HUES64 (cell line): ENCODE measurements around the gene RPS6KA2.

Experiments
- H3K27ac ChIP-seq: 2 replicates; pipeline ENCODE4 v1.7.0; 2013; ENCODE audit warnings: low read depth, low read length, inconsistent platforms
- H3K27me3 ChIP-seq: 2 replicates; pipeline ENCODE4 v1.6.1; 2013; ENCODE audit warnings: mild to moderate bottlenecking, low read length; ENCODE audit not compliant: insufficient read depth
- H3K36me3 ChIP-seq: 2 replicates; pipeline ENCODE4 v1.6.1; 2013; ENCODE audit warnings: mild to moderate bottlenecking, low read length; ENCODE audit not compliant: insufficient read depth
- H3K4me1 ChIP-seq: 2 replicates; pipeline ENCODE4 v1.6.1; 2013; ENCODE audit warnings: mild to moderate bottlenecking, low read length, moderate library complexity; ENCODE audit not compliant: insufficient read depth
- H3K4me3 ChIP-seq: 2 replicates; pipeline ENCODE4 v1.5.1; 2013; ENCODE audit warnings: mild to moderate bottlenecking, low read length, moderate library complexity
- H3K9ac ChIP-seq: 2 replicates; pipeline ENCODE4 v1.6.1; 2013; ENCODE audit warnings: mild to moderate bottlenecking, low read depth, low read length
- H3K9me3 ChIP-seq: 2 replicates; pipeline ENCODE4 v1.6.1; 2013; ENCODE audit warnings: low read depth, low read length; ENCODE audit not compliant: insufficient read depth
- WGBS: fragments of 150-250, 120-280 bp; methylation state at CpG from one replicate; pipeline ENCODE4 v1.1.7; 2013; ENCODE audit warnings: missing lambda C conversion rate; 5-methylcytosine and 5-hydroxymethylcytosine counted together

RPS6KA2 gene

DNA sequence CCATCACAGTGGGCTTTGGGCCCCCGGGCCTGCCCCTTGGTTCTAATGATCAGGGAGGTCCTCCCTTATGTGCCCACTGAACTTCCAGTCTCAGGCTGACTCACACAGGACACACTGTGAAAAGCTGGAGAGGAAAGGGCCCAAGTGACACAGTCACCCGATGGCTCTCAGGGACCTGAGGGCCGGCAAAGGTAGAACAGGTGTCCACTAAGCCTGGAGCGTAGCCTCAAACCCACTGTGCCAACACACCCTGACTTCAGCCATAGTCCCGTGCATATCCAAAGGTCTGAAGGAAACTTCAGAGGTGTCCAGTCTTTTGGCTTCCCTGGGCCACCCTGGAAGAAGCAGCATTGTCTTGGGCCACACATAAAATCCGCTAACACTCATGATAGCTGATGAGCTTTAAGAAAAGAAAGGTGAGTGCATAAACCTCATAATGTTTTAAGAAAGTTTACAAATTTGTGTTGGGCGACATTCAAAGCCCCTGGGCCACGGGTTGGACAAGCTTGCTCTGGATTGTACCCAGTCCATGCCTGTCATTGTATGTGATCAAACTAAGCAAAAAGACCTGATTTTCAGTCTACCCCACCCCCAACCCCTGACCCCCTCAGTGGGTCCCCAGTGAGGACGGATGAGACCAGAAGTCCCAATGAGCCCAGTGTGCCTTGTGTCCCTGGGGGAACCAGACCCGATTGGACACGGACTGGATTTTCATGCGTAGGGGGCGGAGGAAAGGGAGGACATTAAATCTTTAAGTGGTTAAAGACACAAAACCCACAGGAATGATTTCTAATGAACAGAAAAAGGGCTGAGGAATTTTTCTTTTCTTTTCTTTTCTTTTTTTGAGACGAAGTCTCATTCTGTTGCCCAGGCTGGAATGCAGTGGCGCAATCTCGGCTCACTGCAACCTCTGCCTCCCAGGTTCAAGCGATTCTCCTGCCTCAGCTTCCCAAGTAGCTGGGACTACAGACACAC is 46.7 kb downstream of the RPS6KA2 start:
- Histone ChIP-seq H3K9ac (no peak overlapping the region), H3K36me3 (no peaks in the 10 kb centered on the region), H3K9me3 (no peaks in the 10 kb centered on the region), H3K4me3 (no peak overlapping the region), H3K27me3 (no peaks in the 10 kb centered on the region), H3K27ac (no peak overlapping the region), H3K4me1 (0 out of 2 replicates have a peak, but pooled peaks cover 5% of the 10 kb centered on the region)
- 94% methylated on average over 17 of the region's 17 CpGs for WGBS

DNA sequence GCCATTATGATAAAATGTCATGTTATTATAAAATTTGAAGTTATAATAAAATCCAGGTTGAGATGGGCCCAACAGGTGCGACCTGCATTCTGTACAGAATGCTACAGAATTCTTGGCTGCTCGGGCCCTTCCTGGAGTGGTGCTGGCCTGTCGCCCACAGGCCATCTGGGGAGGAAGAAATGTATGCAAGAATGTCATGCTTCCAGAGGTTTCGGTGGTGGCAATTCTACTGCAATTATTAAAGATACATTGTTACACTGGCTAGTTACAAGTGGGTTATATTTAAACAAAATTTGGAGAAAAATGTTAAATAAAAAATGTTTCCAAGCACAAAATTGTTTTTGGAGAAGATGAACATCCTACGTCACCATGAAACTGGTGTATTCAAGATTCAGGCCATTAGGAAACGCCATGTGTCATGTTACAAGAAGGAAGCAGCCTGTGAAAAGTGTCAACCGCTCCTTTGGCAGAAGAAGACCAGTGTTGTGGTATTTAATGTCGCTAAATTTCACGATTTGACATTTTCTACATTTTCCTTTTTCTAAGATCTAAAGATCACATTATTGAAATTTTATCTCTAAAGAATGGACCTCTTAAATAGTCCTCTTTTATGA is 47.7 kb downstream of the RPS6KA2 start:
- H3K27me3 ChIP-seq = no peaks in the 10 kb centered on the region
- H3K4me1 ChIP-seq = 0 out of 2 replicates have a peak, but pooled peaks cover 5% of the 10 kb centered on the region
- WGBS = 91% methylated on average over 9 of the region's 9 CpGs
- no peaks in the 10 kb centered on the region for H3K9me3 ChIP-seq
- no peaks in the 10 kb centered on the region for H3K36me3 ChIP-seq
- no peak overlapping the region for H3K4me3 ChIP-seq
- H3K9ac ChIP-seq = no peak overlapping the region
- no peak overlapping the region for H3K27ac ChIP-seq

DNA sequence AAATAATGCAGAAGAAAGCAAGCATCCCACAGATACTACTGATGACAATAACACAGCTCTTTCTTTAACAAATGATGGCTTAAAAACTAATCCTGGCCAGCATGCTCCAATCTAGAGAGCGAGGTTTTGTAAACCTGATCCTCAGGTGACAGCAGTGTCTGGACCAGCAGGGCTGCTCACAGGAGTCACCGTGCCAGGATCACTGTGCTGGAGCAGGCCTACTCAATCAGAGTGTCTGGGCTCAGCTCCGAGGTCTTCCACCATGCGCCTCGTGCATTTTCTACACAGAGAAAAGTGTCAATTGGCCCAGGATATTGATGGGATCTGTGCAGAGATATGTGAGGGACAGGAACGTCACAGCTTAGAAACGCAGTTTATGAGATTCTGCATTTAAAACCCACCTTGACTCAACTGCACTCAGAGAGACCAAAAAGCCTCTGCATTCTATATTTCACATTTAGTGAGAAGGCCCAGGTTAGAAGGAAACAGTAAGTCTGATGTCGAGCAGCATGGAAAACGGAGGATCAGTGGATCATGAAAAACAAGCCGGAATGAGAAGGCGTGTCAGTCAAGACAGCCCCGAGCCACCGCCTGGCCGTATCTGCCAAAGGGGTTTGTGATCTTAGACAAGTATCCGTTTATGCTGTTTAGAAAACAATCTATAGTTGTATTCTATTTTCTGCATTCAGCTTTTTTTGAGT is 48.4 kb downstream of the RPS6KA2 start:
- no peak overlapping the region for H3K27ac ChIP-seq
- 93% methylated on average over 15 of the region's 15 CpGs for WGBS
- H3K4me3 ChIP-seq = no peak overlapping the region

DNA sequence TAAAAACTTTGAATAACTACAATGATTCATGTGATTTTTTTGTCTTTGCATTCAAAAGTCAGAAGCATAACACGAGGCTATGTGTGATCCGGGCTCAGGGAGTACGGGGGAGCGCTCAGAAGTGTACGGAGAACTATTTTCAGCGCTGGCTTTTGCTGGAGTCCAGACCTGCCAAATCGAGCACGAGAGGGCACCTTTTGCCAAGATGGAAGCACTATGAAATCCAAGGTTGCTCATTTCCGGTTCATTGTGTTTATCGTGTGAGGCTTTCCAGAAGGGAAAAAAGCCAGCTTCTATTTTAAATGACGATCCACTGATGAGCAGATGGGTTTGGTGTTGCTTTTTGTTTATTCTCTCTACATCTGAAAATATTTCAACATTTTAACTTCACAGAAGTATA is 51.8 kb downstream of the RPS6KA2 start:
- Histone ChIP-seq H3K9me3 (no peaks in the 10 kb centered on the region), H3K4me1 (peaks cover 12% of the 10 kb centered on the region), H3K27ac (no peak overlapping the region), H3K9ac (no peak overlapping the region), H3K4me3 (no peak overlapping the region), H3K27me3 (no peaks in the 10 kb centered on the region), H3K36me3 (no peaks in the 10 kb centered on the region)
- 96% methylated on average over 11 of the region's 11 CpGs for WGBS

More for the DNA sequence above, 48.4 kb downstream of the RPS6KA2 start:
- Histone ChIP-seq H3K9me3 (no peaks in the 10 kb centered on the region), H3K36me3 (no peaks in the 10 kb centered on the region), H3K4me1 (no peaks in the 10 kb centered on the region), H3K27me3 (no peaks in the 10 kb centered on the region), H3K9ac (no peak overlapping the region)

DNA sequence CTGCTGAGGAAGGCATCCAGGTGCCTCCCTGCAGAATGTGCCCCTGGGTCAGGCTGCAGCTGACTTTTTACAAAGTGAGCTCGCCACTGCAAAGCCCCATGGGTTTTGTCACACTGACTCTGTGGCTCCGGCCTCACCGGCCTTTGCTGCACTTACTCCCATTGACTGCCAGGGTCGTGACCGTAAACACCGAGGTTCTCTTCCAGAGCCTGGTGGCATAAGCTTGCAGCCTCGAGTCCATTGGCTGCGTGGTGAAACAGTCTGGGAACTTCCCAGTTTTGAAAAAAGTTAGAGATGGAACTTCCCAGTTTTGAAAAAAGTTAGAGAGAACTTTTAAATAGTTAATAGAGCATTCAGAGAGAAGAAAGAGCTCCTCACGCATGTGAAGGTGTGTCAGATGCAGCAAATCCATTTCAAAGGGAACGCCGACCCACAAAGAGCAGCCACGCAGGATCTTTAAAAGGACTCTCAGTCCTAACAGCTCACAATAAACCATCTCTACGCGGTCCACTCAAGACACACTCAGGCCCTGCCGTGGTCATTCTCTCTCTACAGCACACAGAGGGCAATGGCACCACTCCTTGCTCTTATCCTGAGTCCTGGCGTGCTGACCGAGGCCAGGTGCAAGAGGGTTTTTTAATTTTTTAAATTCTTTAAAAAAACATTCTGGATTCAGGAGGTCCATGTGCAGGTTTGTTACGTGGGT is 53.4 kb downstream of the RPS6KA2 start:
- Histone ChIP-seq H3K27me3 (no peaks in the 10 kb centered on the region), H3K4me3 (no peak overlapping the region), H3K27ac (no peak overlapping the region), H3K4me1 (peaks cover 12% of the 10 kb centered on the region), H3K9ac (no peak overlapping the region), H3K9me3 (no peaks in the 10 kb centered on the region), H3K36me3 (no peaks in the 10 kb centered on the region)
- 77% methylated on average over 16 of the region's 18 CpGs for WGBS

DNA sequence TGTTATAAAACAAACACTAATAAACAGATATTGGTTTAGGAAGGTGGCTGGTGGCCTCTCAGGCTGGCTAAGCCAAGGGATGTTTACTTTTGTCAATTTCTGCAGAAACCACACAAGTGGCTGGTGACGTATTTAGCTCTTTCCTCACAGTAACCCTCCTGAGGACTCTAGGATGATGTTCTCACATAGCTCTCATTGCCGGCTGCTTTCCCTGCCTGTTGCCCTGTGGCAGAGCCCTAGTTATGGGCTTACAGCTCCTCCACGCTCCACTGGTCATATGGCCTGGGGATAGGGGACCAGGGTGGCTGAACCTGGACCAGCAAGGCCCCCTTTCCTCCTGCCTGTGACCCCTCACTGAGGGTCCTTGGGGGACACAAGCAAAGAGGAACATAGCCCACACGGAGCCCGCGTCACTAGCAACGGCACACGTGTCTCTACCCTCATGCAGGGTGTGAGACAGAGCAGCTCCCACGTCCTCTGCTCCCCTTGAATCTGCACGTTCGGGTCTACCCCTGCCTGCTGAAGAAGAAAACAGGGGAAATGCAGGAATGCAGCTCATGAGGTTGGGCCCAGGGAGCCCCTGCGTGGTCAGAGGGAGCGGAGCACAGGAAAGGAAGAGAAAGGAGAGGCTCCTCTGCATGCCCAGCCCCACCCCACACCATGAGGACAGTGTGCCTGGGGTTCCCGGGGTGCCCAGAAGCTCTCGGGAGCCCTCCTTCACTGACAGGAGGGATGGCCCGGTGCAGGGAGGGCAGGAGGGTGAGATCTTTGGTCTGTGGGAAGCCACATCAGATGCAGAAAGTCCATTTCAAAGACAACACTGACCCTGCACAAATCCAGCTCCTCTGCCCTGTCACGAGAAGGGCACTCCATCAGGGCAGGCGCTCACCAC is 54.4 kb downstream of the RPS6KA2 start:
- 56% methylated on average over 18 of the region's 18 CpGs for WGBS
- Histone ChIP-seq H3K4me3 (no peak overlapping the region), H3K4me1 (peaks cover 12% of the 10 kb centered on the region), H3K27ac (peak overlapping the region; percentile 63), H3K27me3 (no peaks in the 10 kb centered on the region), H3K9me3 (no peaks in the 10 kb centered on the region), H3K9ac (no peak overlapping the region), H3K36me3 (no peaks in the 10 kb centered on the region)

DNA sequence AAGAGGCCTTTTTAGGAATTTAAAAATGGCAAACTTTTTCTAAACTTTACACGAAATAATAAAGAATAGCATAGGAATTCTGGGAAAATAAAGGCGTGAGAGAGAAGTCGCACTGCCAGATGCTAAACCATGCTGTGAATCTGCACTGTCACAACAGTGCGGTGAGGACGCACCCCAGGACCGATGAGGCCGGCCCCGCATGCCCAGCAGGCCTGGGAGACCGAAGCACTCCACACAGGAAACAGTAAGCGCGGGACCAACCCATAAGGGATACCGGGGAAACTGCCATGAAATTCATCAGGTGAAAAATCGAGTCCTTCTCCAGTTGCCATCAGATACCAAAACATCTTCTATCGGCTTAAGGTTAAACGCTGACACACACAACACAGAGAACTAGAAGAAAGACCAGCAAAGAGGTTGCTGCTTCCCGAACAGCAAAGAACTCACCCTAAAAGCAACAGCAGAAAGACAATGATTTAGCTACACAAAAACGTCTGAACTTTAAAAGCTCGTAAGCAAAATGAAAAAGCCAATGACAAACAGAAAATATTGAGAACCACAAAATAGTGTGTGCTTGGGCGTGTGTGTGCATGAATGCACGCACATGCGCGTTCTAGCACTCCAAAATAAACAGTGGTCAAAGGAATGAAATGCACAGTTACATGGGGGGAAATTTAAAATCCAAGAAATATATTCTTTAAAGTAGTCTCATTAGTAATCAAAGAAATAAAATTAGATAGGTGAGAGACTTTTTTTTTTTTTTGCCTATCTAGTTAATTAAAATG is 55.9 kb downstream of the RPS6KA2 start:
- Histone ChIP-seq H3K36me3 (no peaks in the 10 kb centered on the region), H3K27me3 (no peaks in the 10 kb centered on the region), H3K9me3 (no peaks in the 10 kb centered on the region), H3K4me3 (no peak overlapping the region), H3K4me1 (peaks cover 12% of the 10 kb centered on the region), H3K9ac (no peak overlapping the region), H3K27ac (no peak overlapping the region)
- 87% methylated on average over 22 of the region's 22 CpGs for WGBS

DNA sequence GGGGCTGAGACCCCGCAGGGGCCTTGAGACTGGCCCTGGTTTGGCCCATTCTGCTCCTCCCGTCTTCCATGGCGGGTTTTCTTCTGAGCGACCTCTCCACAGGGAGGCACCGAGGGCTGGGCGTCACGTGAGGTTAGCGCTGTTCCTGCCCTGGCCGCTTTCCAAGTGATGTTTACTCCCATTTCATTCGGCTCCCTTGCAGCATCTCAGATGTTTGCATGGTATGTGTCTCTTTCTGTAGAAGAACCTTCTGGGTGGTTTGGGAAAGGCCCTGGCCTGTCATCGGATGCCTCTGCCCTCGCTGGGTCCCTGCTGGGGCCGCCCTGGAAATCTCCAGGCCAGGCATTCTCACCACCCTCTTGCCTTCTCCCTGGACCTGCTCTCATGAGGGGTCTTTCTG is 57.8 kb downstream of the RPS6KA2 start:
- Histone ChIP-seq H3K4me3 (no peak overlapping the region), H3K36me3 (no peaks in the 10 kb centered on the region), H3K27ac (no peak overlapping the region), H3K4me1 (peaks cover 12% of the 10 kb centered on the region), H3K27me3 (no peaks in the 10 kb centered on the region), H3K9ac (no peak overlapping the region), H3K9me3 (no peaks in the 10 kb centered on the region)
- 91% methylated on average over 13 of the region's 13 CpGs for WGBS

DNA sequence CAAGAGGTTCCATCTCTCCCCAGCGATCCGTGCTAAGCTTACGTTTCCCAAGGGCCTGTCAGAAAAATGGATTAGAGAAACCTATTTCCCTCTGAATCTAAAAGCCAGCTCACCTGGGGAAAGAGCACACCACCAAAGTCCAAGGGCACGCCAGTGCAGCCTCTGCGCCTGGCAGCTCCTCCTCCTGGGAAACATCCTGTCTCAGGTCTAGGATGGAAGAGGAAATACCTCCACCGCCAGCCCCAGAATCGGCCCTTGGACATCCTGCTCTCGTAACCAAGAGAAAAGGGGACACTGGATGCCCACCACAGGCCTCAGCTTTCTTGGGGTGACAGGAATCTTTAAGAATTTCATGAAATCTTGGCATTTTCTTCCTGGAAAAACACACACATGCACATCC is 59.2 kb downstream of the RPS6KA2 start:
- no peak overlapping the region for H3K4me3 ChIP-seq
- no peaks in the 10 kb centered on the region for H3K36me3 ChIP-seq
- no peak overlapping the region for H3K27ac ChIP-seq
- H3K27me3 ChIP-seq = no peaks in the 10 kb centered on the region
- peaks cover 8% of the 10 kb centered on the region for H3K4me1 ChIP-seq
- WGBS = 95% methylated on average over 8 of the region's 8 CpGs
- no peak overlapping the region for H3K9ac ChIP-seq
- H3K9me3 ChIP-seq = no peaks in the 10 kb centered on the region
